ENCODE data around the gene DPRX. TPM values are rescaled to one million over a fixed set of nuclear protein-coding genes. Genes with fewer than 3 reads are reported as not detected.
A peak's percentile ranks its signal among the peaks of the same experiment; 100 is the strongest.

The DPRX gene
- total and polyA plus RNA-seq, 12 donors, result 0.52 to 0.59 TPM; not detected in 10

GRCh38 chr19:53646144-53646543, 14.3 kb downstream of the DPRX start:
- H3K4me1 ChIP-seq, result peaks cover 0 to 9% (median 0%) of the 10 kb centered on the region in 9 donors
- TF ChIP-seq CTCF (IDR thresholded peaks at IDR 0.05), result no peak
- no peaks in the 10 kb centered on the region for H3K36me3 ChIP-seq
- H3K9me3 ChIP-seq, result peaks cover 0 to 39% (median 12%) of the 10 kb centered on the region in 11 donors
- DNase-seq (no peak), ATAC-seq (peak in 7 of 8 donors; percentile 53 to 94 (median 72))
- WGBS, 2 donors, result 63 to 78% methylated on average over 2 of the region's 2 CpGs
- H3K27ac ChIP-seq, result peak overlapping the region in 3 of 10 donors; percentile 49 to 84 (median 77)
- H3K27me3 ChIP-seq, result no peaks in the 10 kb centered on the region
- intact Hi-C loops (cut with DNase I), result no loop called here
- no peak overlapping the region for H3K4me3 ChIP-seq

GRCh38 chr19:53647350-53647749, 15.6 kb downstream of the DPRX start:
- Histone ChIP-seq H3K27ac (peak overlapping the region in 5 of 10 donors; percentile 66 to 84 (median 72)), H3K27me3 (no peaks in the 10 kb centered on the region), H3K36me3 (no peaks in the 10 kb centered on the region), H3K4me3 (no peak overlapping the region), H3K9me3 (peaks cover 0 to 46% (median 12%) of the 10 kb centered on the region in 11 donors), H3K4me1 (peaks cover 0 to 9% (median 0%) of the 10 kb centered on the region in 9 donors)
- WGBS, 2 donors, result 94% methylated on average over 13 of the region's 13 CpGs
- ATAC-seq (no peak), DNase-seq (no peak)
- TF ChIP-seq CTCF (IDR thresholded peaks at IDR 0.05), result no peak
- intact Hi-C loops (cut with DNase I), result no loop called here

- DNase-seq (no peak), ATAC-seq (no peak)
- Histone ChIP-seq H3K4me3 (no peak overlapping the region), H3K27ac (peak overlapping the region in 3 of 10 donors; percentile 72 to 84 (median 80)), H3K4me1 (peaks cover 0 to 9% (median 0%) of the 10 kb centered on the region in 9 donors), H3K36me3 (no peaks in the 10 kb centered on the region), H3K9me3 (peaks cover 0 to 51% (median 12%) of the 10 kb centered on the region in 11 donors), H3K27me3 (no peaks in the 10 kb centered on the region)
- WGBS, 2 donors, result 93 to 96% methylated on average over 33 of the region's 33 CpGs
- intact Hi-C loops (cut with DNase I), result no loop called here
- TF ChIP-seq CTCF (IDR thresholded peaks at IDR 0.05), result no peak
These were observed 16.0 kb downstream of the DPRX start for GRCh38 chr19:53647792-53648191.

- Histone ChIP-seq H3K36me3 (no peaks in the 10 kb centered on the region), H3K27me3 (no peaks in the 10 kb centered on the region), H3K4me3 (no peak overlapping the region), H3K27ac (no peak overlapping the region), H3K9me3 (peaks cover 0 to 68% (median 12%) of the 10 kb centered on the region in 11 donors), H3K4me1 (peaks cover 0 to 9% (median 0%) of the 10 kb centered on the region in 9 donors)
- TF ChIP-seq CTCF (IDR thresholded peaks at IDR 0.05), result no peak
- intact Hi-C loops (cut with DNase I), result loop anchor here in 1 of 10 donors (10.0 kb wide), 1 partner anchor 145 kb away; no protein-coding TSS in a partner anchor
- DNase-seq, result no peak
- ATAC-seq, result no peak
- 96 to 97% methylated on average over 34 of the region's 34 CpGs for WGBS, 2 donors
These were observed 18.2 kb downstream of the DPRX start for GRCh38 chr19:53649746-53650593.
